GM12872 (cell line): Measurements from ENCODE around the gene ABCA10.

Source experiments
- TF ChIP-seq, protein P1 (sequence below): IDR thresholded peaks from 3 replicates; pipeline ENCODE4 v1.5.1; 2011; ENCODE audit warnings: low read depth, mild to moderate bottlenecking, low read length, moderate library complexity; ENCODE audit not compliant: insufficient read depth

Gene ABCA10

DNA sequence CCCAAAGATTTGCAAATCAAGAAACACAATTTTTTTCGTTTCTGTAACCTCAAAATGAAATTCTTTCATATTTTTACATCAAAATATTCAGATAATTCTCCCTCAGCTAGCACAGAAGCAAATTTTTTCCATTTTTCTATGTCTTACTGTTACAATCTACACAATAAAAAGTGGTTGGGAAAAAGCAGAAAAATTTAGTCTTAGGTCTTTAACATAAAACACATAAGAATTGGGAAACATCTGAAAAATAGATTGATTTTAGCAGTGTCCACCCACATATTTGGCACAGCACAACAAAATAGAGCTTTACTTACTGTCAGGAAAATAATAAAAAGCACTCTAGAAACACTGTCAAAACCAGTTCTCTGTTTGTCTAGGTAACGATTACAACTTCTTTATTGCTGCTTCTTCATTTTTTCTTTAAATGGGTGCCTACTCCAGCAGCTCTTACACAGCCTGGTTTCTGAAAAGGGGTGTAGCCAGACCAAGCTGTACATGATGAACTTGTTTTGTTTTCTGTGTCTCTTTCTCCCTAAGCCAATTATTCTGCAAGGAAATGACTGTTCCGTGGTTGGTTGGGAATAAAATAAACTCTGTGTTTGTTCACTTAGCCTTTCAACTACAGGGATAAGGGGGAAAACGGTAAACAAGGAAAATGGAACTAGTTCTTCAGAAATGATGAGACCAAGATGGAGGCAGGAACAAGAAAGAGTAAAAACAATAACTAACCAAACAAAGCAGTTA, 87.0 kb downstream of the ABCA10 start, which contains the start of gene ABCA6:
Gene ABCA6 (minus strand): TSS at position 465 of the 744 bp plus-strand sequence. CDS start 1,192 bp downstream, outside the sequence.
- TF ChIP-seq, protein P1, sequence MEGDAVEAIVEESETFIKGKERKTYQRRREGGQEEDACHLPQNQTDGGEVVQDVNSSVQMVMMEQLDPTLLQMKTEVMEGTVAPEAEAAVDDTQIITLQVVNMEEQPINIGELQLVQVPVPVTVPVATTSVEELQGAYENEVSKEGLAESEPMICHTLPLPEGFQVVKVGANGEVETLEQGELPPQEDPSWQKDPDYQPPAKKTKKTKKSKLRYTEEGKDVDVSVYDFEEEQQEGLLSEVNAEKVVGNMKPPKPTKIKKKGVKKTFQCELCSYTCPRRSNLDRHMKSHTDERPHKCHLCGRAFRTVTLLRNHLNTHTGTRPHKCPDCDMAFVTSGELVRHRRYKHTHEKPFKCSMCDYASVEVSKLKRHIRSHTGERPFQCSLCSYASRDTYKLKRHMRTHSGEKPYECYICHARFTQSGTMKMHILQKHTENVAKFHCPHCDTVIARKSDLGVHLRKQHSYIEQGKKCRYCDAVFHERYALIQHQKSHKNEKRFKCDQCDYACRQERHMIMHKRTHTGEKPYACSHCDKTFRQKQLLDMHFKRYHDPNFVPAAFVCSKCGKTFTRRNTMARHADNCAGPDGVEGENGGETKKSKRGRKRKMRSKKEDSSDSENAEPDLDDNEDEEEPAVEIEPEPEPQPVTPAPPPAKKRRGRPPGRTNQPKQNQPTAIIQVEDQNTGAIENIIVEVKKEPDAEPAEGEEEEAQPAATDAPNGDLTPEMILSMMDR, result no peak

DNA sequence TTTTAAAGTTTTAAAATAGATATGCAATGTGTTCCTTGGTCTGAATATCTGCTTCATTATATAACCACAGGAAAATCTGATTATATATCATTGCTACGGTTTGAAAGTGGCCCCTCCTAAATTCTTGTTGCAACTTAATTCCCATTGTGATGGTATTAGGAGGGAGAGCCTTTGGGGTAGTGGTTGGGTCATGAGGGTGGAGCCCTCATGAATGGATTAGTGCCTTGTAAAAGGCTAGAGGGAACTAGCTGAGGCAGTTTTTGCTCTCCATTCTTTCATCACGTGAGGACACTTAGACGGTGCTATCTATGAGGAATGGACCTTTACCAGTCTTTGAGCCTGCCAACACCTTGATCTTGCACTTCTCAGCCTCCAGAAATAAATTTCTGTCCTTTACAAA, 94.5 kb downstream of the ABCA10 start:
- TF ChIP-seq, protein P1, result no peak

DNA sequence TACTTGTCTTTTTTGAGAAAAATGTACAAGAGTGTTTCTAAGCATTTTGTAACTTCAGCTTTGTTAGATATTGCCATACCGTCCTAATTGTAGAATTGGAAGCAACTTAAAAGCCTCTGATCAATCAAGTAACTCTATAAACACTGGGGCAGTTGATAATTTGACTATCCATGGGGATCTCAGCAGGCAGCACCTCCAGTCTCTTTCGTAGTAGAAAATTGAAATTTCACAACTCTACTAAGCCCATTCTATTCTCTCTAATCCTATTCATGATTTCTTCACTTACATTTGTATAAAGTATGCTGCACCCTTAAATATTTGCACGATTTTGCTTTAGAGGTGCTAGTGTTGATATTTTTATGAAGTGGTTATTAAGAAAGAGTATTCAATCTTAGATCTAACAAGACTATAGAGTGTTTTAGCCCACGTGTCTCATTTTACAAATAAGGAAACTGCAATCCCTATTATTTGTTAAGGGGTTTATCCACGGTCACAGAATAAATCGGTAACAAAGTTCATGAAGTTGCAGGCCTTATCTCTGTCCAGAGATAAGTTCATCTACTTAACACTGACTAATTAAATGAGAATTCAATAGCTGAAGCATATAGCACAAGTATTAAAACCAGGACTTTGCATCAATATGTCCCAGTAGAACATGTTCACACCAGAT, 97.9 kb downstream of the ABCA10 start:
- TF ChIP-seq, protein P1, result no peak

DNA sequence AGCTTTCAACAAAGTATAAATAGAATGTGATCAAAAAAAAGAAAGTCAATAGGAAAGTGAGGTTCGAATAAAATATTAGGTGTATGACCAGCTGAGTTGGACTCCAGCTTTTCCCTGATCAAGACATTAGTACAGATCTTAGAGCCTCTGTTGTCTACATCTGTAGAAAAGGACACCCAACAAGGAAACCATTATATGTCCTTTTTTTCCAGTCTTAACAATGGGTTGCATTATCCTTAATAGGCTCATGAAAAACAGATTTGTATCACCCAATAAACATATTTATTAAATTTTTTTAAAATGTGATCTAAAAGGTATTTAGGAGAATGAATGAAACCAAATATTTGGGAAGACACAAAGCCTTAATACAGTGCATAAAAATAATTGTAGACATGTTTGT, 105.0 kb downstream of the ABCA10 start:
- TF ChIP-seq, protein P1, result no peak

DNA sequence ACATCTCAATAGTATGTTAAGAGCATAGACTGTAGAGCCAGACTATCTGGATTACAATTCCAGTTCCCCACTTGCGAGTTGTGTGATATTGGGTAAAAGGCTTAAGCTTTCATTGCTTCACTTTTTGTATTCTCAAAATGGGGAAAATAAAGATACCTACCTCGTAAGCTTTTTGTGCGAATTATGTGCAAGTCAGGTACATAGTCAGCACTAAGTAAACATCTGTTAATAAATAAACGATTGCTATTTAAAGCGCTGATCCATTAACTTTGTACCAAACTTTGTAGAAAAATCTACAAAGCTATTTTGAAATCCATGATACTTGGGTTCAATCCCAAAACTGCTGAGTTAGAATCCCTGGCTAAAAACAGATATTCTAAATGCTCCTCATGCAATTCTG, 106.6 kb downstream of the ABCA10 start:
- TF ChIP-seq, protein P1, result no peak

DNA sequence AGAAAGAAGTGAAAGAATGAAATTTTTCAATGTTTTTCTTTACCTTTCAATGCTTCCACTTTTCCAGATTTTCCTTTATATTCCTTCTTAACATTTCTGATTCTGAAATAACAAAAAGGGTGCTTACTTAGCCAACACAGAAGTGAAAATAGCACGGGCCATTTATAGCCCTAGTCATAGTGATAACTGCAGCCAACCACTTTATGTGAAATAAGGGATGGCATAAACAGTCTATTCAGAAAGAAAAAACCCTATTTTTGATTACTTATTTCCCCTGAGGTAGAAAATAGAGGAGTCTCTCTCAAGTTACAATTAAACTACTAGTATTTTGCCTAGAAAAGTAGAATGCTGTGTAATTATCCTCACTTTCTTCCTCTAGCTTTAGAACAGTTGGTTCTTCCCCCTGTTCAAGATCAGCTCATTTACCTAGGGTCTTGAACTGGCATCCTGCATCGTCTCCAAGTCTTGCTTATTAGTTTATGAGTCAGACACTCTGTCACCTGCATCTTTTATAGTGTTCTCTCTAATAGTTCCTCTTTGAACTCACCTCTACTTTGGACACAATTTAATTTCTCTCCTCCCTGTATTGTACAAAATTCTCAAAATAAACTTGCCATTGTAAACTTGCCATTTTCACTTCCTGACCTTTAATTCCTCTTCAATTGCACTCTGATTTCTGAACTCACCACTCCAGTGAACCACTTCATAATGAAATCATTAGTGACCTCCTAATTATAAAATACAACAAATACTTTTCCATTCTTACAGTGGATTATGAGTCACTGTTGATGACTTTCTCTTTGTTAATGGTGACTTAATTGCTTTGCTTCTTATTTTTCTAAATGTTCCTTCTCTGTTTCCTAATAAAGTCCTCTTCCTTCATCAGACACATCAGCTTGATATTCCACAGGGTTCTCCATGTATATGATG, 110.5 kb downstream of the ABCA10 start:
- TF ChIP-seq, protein P1, result no peak

DNA sequence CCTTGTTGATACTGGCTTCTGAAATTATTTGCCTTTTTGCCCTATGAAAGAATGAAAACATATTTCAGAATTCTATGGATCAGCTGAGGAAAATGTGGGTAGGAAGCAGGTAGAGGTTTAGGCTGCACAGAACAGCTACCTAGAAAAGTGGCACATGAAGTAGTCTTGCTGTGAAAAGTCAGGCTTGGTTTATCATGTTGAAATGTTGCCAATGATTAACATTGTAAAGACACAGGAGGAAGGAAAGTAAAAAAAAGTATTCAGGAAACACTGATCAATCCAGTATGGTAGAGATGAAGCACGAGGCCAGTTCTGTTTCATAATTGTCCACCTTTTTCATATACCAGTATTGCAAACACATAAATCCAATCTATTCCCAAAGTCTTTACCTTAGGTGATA, 116.8 kb downstream of the ABCA10 start:
- TF ChIP-seq, protein P1, result no peak
